NCI-H69 (cell line): ENCODE data around the gene NHSL2.

Experiments
- DNase-seq: peaks from one replicate; lab custom pipeline; 2025; lab: John Stamatoyannopoulos, UW

NHSL2 gene

DNA sequence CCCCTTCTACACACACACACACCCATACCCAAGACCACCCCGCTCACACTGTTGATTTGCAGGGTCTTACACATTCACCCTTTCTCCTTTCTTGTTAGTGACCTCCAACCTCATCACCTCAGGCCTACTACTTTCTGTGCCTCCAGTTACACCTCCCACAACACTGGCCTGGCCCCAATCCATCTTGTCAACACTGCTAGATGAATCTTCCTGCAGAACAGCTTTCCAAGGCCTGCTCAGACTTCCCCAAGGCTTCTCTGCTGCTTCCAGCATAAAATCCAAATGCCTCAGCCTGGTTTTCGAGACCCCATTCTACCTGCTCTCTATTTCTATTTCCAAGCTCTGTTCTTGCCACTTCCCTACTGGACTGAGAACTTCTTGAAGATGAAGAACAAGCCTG lies 79.9 kb downstream of the NHSL2 start:
- no peak for DNase-seq

DNA sequence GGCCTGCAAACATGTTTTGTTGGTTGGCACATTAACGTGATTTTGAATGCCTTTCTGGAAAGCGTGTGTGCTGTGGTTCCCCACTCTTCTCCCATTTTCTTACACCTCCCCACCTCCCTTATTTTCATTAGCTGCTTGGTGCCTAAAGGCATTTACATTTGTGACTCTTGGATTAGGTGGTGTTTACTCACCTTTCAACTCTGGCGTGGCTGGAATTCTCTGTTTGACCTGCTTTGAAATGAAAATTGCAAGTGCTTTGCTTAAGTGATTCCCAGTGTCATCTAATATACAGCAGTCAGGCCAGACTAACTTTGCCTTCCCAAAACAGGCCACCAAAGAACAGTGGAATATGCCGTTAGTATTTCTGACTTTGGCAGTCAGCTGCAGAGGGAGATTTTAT lies 80.5 kb downstream of the NHSL2 start:
- DNase-seq, result no peak

DNA sequence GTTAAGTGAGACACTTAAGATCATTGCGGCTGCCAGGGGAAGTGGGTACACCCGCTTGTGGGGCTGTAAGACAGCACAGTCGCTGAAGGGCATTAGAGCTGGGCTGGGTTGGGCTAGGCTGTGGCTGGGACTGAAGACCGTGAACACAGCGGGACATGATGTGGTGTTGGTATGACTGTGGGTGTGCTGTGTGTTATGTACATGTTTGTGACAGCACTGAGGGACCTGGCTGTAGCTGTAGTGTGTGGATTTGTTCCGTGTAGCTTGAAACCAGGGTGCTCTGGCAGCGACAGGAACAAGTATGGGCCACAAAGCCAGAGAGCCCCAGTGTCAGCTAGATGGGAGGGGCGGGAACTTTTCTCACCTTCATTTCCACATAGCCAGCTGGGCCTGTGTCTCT lies 82.1 kb downstream of the NHSL2 start:
- DNase-seq, result no peak

DNA sequence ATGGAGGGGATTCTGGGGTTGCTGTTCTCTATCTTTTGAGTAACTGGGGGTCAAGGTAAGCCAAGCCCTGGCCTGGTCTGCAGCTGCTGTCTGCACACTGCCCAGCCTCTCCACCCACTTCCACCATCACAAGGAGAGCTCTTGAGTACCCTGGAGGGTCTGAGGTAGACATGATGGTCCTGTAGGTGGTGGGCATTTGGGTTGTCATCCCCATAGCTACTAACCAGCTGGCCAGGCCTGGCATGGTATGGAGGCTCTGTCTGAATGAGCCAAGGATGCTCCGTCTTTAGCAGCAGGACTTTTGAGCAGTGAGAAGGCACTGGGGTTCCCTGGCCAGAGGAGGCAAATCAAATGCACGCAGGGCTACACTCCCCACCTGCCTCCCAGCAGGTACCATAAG lies 82.7 kb downstream of the NHSL2 start:
- no peak for DNase-seq

DNA sequence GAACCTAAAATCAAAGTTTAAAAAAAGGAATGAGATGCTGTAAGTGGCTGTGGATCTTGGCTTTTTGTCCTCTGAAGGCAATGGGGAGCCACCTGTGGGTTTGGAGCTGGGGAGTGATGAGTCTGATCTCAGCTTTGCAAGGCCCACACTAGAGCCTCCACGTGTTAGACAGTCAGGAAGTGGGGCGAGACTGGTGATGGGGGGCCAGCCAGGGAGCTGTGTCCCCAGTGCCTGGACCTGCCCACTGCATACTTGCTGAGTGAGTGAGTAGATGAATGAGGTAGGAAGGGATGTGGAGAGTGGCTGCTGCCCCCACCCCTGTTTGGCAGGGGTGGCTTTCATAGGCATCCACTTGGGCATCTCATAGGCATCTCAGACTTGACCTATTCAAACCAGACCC lies 84.0 kb downstream of the NHSL2 start:
- DNase-seq, result no peak

DNA sequence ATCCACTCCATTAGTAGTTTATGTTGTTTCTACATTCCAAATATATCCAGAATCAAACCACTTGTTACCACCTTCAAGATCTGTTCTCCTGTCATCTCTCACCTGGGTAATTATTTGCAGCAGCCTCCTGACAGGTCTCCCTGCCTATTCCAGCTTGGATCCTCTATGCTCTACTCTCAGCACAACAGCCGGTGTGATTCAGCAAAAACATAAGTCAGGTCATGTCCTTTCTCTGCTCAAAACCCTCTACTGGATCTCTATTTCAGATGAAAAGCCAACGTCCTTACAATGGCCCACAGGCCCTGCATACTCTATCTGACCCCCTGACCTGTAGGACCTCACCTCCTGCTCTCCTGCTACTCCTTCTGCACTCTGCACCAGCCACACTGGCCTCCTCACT lies 84.5 kb downstream of the NHSL2 start:
- no peak for DNase-seq

DNA sequence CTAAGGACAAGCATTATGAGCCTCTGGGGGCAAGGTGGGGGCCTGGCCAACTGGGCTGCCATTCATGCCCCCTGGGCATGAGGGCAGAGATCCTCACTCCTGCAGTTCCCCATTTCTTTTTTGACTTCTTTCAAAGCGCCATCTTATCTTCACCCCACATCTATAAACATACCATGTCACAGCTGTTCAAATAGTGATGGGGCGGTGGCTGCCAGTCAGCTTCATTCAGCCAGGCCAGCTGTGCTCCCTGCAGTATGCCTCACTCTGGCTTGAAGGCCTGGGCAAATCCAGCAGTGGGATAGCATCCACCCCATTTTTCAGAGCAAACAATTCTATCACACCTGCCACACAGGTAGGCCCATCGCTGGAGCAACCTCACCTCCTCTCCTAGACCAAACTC lies 85.5 kb downstream of the NHSL2 start:
- peak; percentile 22 for DNase-seq

DNA sequence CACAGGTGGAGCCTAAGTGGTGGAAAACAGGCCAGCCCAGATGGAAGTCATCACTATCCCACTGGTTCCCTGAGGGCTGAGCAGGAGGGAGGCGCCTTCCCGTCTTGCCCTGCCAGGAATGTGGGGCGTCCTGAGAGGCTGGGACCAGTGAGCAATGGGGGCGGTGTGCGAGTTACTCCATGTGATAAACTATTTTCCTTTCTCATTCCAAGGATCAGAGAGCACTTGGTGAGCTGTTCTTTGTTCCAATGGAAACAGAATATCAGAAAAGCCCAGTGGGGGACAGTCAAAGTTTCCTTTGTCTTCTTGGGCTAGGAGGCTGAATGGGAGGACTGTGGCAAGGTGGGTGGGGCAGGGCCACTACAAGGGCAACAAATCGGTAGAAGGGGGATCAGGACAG lies 86.2 kb downstream of the NHSL2 start:
- DNase-seq, result no peak

DNA sequence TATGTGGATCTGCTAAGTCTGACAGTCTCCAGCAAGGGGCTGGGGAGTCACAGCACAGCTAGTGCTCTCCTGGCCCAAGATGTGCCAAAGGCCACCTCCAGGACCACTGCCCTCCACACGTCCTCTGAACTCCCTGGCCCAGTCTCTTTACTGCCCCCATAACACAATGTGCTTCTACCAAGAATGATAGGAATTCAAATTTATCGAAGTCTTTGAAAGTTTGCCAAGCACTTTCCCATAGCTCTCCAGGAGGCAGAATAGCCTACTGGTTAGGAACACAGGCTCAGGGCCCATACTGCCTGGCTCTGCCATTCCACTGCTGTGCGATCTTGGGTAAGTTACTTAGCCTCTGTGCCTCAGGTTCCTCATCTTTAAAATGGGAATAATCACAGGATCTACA lies 86.7 kb downstream of the NHSL2 start:
- DNase-seq, result no peak

DNA sequence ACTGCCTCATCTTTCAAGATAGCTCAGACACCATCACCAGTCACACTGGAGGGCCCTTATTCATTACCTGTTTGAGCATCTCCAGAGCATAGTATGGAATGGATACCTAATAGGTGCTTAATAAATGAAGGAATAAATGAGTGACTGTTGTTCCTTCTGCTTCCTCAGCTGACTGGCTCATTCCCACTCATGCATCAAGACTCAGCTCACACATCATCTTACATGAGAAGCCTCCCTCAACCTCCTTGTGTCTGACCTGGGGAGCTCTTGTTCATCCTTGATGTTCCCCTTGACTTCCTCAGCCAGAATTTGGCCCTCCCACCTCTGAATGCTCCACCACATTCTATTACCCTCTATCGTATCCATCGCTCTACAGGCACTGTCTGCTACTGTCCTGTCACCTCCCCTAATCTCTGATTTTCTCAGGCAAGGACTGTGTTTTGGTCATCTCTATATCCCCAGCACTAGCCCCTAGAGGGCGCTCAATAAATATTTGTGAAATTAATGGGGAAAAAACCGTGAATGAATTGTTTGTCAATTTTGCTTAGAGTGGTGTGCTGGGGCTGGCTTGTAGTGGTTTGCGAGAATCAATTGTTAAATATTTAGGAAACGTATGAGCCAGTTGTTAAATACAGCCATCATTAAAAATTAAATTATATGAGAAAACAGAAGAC lies 88.3 kb downstream of the NHSL2 start:
- peak; percentile 40 for DNase-seq

DNA sequence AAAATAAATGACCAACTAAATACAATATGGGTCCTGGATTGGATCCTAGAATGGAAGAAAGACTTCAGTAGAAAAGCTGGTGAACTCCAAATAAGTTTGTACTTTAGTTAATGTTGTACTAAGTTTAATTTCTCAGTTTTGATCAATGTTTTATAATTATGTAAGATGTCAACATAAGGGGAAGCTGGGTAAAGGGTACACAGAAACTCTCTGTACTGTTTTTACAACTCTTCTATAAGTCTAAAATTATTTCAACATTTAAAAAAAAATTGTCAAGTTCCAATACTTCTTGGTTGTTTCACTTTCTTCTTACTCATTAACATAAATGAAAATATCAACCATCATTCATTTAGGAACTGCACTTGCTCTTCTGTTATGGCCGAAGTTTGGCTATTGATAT lies 88.9 kb downstream of the NHSL2 start:
- no peak for DNase-seq

DNA sequence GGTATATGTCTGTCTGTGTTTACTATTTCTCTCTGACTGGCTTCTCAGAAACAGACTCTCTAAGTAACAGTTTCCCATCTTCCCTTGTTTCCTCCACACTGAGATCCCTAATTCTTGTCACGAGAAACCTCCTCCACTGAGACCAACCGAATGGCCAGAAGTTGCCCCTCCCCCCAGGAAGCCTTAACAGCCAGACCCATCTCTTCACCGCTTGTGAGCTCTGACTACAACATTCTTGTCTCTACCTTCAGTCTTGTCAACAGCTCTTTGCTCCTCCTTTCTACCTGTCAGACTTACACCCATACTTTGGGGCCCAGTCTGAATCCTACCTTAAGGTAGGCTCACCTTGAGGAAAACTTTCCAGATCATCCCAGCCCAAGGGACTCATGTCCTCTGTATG lies 90.8 kb downstream of the NHSL2 start:
- DNase-seq, result no peak

DNA sequence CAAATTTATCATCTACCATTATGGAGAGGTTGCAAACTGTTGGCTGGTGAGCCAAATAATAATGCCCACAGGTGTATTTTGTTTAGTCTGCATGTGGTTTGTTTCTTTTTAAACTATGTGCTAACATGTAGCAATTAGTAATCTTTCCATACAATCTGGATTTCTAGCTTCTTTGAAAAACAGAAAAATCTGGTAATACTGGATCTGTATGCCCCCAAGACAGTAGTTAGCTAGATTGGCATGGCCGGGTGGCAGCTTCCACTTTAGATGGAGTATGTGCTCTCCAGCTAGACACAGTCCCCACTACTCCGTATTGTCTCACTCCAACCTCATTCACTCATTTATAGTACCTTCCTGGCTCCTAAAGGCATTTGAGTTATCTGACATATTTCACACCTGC lies 91.3 kb downstream of the NHSL2 start:
- no peak for DNase-seq

DNA sequence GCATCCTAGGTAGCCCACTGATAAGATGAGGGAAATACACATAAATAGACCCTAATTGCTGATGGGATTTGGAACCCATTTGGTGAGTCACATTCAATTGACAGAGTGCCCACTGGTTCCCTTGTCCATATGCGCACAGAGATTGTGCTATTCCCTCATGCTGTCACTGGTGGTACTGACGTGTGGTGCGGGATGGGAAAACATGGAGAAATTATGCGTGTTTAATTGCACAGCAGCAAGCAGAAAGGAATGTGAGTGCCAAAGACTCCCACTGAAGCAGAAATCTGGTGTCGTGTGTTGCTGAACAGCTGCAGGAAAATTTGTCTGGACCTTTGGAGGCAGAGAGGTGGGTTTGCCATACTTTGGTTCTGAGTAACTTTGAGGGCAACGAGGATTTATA lies 92.2 kb downstream of the NHSL2 start:
- no peak for DNase-seq

DNA sequence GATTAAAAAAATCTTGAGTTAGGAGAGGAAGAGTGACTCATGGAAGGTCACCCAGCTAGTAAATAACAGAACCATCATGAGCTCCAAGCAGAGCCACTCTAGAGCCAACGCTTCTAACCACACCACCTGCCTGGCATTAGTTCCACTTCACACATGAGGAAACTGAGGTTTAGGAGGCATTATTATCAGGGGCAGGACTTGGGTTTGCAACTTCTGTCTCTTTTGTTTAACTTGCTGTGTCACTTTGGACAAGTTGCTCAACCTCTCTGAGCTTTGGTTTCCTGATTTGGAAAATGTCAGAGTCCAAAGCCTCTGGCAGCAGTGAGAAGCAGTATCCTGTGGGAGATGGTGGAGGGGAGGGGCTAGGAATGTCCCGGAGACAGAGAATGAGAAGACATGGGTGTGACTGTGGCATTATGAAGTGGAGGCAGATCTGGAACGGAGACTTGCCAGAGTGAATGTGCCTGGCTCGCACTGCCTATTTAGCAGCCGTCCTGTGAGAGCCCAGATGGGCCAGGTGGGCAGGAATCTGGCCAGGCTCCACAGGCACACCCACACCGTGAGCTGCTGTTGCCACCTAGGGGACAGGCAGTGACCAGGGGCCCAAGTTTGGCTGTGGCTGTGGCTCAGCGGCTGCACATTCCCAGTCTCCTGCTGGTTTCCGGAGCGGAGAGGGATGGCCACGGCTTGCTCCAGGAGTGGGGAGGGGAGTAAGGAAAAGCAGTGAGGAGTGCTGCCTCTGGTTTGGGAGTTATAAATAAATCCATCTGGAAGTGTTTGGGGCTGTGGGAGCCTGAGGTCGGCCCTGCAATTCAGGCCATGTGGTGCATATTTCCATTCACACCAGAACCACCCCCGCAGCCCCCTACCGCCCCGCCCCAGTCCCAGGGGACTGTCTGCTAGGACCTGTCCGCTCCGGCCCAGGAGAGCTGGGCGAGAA lies 93.4 kb downstream of the NHSL2 start:
- no peak for DNase-seq

DNA sequence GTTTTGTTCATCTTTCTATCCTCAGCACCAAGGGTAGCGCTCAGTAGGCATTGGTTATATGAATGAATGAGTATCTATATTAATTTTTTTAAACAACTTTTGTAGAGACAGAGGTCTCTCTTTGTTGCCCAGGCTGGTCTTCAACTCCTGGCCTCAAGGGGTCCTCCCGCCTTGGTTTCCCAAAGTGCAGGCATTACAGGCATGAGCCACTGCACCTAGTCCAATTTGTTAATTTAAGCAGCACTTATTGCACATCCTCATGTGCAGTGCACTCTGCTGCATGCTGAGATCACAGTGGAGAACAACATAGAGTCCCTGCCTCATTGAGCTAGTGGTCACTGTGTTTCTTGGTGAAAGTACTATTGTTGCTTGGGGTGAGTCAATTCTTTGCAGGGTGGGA lies 94.4 kb downstream of the NHSL2 start:
- DNase-seq, result no peak

DNA sequence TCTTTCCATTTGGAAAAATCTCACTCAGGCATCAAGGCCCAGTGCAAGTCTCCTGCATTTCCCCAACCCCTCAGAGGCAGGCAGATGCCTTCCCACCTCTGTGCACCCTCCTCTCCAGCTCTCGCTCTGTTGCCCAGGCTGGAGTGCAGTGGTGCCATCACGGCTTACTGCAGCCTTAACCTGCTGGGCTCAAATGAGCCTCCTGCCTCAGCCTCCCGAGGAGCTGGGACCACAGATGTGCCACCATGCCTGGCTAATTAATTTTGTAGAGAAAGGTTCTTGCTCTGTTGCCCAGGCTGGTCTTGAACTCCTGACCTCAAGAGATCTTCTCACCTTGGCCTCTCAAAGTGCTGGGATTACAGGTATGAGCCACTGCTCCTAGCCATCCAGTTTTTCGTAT lies 95.8 kb downstream of the NHSL2 start:
- DNase-seq, result no peak

DNA sequence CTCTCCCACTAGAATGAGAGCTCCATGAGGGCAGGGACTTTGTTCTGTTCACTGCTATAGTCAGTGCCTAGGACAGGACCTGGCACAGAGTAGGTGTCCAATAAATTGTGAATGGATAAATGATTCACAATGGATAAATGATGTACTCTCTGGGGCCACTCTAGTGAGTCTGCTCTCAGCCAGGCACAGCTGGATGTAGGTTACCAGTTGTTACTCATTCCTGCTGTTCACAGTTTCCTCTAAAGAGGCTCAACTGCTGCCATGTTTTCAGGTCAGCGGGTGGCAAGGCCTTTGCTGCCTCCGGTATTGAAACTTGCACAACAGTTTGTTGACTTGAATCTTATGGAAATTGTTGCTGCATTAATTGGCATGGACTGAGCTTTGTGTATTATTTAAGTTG lies 99.1 kb downstream of the NHSL2 start:
- no peak for DNase-seq

DNA sequence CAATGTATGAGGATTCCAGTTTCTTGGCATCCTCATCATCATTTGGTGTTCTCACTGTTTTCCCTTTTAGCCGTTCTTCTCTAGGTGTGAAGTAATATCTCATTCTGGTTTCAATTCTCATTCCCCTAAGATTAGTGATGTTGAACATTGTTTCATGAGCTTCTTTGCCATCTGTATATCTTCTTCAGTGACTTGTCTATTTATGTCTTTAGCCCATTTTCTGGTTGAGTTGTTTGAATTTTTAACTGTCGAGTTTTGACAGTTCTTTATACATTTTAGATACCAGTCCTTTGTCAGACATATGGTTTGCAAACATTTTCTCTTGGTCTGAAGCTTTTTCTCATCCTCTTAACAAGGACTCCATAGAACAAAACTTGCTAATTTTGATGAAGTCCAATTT lies 101.1 kb downstream of the NHSL2 start:
- DNase-seq, result no peak

DNA sequence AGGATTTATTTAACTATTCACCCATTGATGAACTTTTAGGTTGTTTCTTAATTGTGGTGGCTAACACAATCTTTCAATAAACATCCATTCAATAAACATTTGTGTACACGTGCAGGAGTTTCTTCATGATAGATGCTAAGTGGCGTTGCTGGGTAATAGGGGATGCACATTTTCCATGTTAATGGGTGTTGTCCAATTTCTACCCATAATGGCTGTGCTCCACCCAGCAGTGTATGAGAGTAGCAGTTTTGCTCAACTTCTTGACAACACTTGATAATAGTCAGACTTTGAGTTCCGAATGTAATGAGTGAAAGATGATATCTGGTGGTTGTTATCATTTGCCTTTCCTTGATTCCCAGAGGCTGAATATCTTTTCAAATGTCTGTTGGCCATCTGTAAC lies 104.7 kb downstream of the NHSL2 start:
- DNase-seq, result no peak

DNA sequence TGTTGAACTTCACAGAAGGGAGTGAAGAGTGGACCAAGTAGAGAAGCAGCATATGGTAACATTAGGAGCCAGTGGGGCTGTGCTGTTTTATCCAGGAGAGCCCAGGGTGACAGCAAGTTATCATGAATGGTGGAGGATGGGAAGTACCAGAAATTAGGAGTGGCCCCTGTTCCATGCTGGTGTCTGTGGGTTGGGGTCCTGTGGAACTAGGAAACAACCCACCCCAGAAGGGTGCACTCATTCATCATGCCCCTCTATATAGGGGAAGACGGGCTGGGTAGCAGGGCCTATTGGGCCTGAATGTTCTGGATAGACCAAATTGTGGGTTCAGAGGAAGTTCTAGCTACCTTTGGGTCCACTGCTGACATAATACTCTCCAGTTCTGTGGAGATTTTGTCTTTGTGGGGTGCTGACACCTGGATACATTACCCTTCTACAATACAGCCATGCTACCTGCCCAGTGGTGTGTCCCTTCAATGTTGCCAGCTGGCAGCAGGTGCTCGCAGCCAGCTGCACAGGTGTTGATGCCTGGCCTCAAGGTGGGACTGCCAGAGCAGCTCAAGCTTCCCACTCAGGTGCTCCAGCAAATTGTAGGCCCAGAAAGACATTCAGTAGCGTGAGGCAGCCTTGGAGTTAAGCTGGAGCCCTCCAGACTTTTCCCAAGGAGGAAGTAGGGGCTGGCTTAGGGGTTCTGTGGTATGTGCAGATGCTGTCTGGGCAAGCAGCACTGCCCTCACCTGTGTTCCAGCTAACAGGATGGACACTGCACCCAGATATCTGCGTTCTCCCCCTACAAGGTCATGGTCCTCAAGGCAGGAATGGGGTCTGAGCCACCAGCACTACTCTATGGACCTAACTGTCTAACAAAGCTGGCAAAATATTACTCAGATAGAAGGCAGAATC lies 106.5 kb downstream of the NHSL2 start:
- DNase-seq, result no peak

DNA sequence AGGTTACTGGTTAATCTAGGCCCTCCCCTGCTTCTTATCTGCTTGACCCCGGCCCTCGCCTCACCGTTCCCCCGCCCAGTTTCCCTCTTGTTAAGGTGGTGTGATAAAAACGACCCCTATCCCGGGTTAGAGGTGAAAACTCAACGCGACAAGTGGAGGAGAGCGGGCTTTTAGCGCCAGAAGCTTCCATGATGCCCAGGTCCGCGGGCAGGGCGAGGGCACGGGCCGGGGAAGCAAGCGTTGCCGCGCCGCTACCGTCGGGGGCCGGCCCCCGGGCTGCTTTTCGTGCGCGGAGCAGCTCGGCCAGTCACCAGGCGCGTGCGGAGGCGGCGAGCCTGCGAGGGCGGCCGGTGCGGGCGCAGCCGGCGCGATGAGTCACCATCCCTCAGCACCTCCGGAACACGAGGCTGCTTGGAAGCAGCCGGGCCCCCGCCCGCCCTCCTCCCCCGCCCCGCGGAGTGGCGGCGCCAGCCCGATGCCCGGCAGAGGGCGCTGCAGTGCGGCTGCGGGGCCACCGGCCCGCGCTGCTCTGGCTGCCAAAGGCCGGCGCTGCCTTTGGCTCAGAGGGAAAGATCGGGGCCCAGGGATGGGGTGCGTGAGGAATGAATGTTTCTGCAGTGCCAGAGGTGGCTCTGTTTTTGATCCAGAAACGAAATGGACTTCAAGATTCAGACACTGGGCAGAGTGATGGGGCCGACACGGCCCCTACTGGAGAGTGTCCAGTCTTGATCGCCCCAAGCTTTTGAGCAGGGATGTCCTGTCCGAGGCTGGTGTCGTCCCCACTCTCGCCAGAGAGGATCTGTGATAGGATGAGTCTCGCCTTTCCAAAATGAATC lies 107.8 kb downstream of the NHSL2 start:
- peak; percentile 82 for DNase-seq
